ENCODE measurements around the gene YIF1A.

YIF1A gene

GRCh38 chr11:66334605-66335442, 45.9 kb upstream of the YIF1A start:
- Histone ChIP-seq H3K9me3 (ENCODE audit: severe bottlenecking) (no peaks in the 10 kb centered on the region), H3K27ac (no peak overlapping the region), H3K36me3 (peaks cover 15% of the 10 kb centered on the region), H3K27me3 (ENCODE audit: insufficient read depth, low read depth, severe bottlenecking) (no peaks in the 10 kb centered on the region), H3K4me3 (ENCODE audit: low read depth, low read length) (no peak overlapping the region)
- TF ChIP-seq CTCF (IDR thresholded peaks at IDR 0.05; ENCODE audit: low read depth, low read length): no peak
- no peak for DNase-seq

- Histone ChIP-seq H3K4me3 (ENCODE audit: low read depth, low read length) (no peak overlapping the region), H3K27ac (no peak overlapping the region), H3K27me3 (ENCODE audit: insufficient read depth, low read depth, severe bottlenecking) (no peaks in the 10 kb centered on the region), H3K9me3 (ENCODE audit: severe bottlenecking) (no peaks in the 10 kb centered on the region), H3K36me3 (peaks cover 12% of the 10 kb centered on the region)
- no peak for DNase-seq
- no peak for TF ChIP-seq CTCF (IDR thresholded peaks at IDR 0.05; ENCODE audit: low read depth, low read length)
These were observed 45.1 kb upstream of the YIF1A start for GRCh38 chr11:66333896-66334604.

GRCh38 chr11:66333220-66333877, 44.4 kb upstream of the YIF1A start:
- peaks cover 8% of the 10 kb centered on the region for H3K36me3 ChIP-seq
- no peak for TF ChIP-seq CTCF (IDR thresholded peaks at IDR 0.05; ENCODE audit: low read depth, low read length)
- no peak overlapping the region for H3K4me3 ChIP-seq (ENCODE audit: low read depth, low read length)
- no peak for DNase-seq
- H3K9me3 ChIP-seq (ENCODE audit: severe bottlenecking): no peaks in the 10 kb centered on the region
- no peak overlapping the region for H3K27ac ChIP-seq
- no peaks in the 10 kb centered on the region for H3K27me3 ChIP-seq (ENCODE audit: insufficient read depth, low read depth, severe bottlenecking)

GRCh38 chr11:66332371-66333219, 43.7 kb upstream of the YIF1A start:
- Histone ChIP-seq H3K27ac (no peak overlapping the region), H3K9me3 (ENCODE audit: severe bottlenecking) (no peaks in the 10 kb centered on the region), H3K4me3 (ENCODE audit: low read depth, low read length) (no peak overlapping the region), H3K27me3 (ENCODE audit: insufficient read depth, low read depth, severe bottlenecking) (no peaks in the 10 kb centered on the region), H3K36me3 (peaks cover 8% of the 10 kb centered on the region)
- TF ChIP-seq CTCF (IDR thresholded peaks at IDR 0.05; ENCODE audit: low read depth, low read length): no peak
- DNase-seq: no peak

- no peak overlapping the region for H3K27ac ChIP-seq
- H3K9me3 ChIP-seq (ENCODE audit: severe bottlenecking): no peaks in the 10 kb centered on the region
- H3K4me3 ChIP-seq (ENCODE audit: low read depth, low read length): no peak overlapping the region
- peaks cover 1% of the 10 kb centered on the region for H3K36me3 ChIP-seq
- H3K27me3 ChIP-seq (ENCODE audit: insufficient read depth, low read depth, severe bottlenecking): no peaks in the 10 kb centered on the region
- no peak for TF ChIP-seq CTCF (IDR thresholded peaks at IDR 0.05; ENCODE audit: low read depth, low read length)
- DNase-seq: no peak
These were observed 42.8 kb upstream of the YIF1A start for GRCh38 chr11:66331542-66332370.

All from WERI-Rb-1 (cell line).